Peyer's patch (tissue), 4 donors: Measurements from ENCODE around the gene KDM2A.

Source experiments
- POLR2A ChIP-seq, 2 donors: fragments of 450-650 bp; IDR thresholded peaks; one replicate each; pipeline ENCODE4 v1.5.1; 2017; ENCODE audit warnings: antibody characterized with exemption in 2 of 2, mild to moderate bottlenecking in 2 of 2, moderate library complexity in 2 of 2
- TF ChIP-seq, protein P1 (sequence below), 6 experiments: fragments of 450-650 bp in 4 of 6; fragments of 200-600 bp in 2 of 6; sonication (generic) in 1 of 6; IDR thresholded peaks; one replicate each; pipeline ENCODE4 v1.5.1; 2017 to 2019; ENCODE audit warnings: antibody characterized with exemption in 6 of 6, mild to moderate bottlenecking in 3 of 6, moderate library complexity in 1 of 6

DNA sequence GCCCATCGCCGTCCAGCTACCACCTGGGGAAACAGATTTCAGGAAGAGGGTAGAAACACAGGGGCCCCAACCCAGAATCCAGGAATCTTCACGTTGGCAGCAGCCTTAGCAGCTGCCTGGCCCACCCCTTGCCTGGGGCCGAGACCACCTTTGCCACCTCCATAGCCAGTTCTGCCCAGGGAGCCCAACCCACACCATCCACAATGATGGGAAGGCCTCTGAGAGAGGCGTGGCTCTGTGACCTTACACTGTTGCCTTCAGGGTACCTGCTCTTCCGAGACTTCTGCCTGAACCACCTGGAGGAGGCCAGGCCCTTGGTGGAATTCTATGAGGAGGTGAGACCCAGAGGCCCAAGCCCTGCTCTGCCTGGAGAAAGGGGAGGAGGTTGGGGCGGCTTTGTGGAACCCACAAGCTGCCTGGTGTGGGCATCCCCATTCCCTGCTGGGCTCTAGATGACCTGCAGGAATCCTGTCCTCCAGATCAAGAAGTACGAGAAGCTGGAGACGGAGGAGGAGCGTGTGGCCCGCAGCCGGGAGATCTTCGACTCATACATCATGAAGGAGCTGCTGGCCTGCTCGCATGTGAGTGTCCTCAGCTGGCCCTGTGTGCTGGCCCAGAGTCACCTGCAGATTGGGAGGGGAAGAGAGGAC is 160.0 kb downstream of the KDM2A start:
- TF ChIP-seq, protein P1, sequence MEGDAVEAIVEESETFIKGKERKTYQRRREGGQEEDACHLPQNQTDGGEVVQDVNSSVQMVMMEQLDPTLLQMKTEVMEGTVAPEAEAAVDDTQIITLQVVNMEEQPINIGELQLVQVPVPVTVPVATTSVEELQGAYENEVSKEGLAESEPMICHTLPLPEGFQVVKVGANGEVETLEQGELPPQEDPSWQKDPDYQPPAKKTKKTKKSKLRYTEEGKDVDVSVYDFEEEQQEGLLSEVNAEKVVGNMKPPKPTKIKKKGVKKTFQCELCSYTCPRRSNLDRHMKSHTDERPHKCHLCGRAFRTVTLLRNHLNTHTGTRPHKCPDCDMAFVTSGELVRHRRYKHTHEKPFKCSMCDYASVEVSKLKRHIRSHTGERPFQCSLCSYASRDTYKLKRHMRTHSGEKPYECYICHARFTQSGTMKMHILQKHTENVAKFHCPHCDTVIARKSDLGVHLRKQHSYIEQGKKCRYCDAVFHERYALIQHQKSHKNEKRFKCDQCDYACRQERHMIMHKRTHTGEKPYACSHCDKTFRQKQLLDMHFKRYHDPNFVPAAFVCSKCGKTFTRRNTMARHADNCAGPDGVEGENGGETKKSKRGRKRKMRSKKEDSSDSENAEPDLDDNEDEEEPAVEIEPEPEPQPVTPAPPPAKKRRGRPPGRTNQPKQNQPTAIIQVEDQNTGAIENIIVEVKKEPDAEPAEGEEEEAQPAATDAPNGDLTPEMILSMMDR (IDR thresholded peaks at IDR 0.05) = no peak
- TF ChIP-seq POLR2A (IDR thresholded peaks at IDR 0.05) = no peak
